OCI-LY3 (cell line): ENCODE data around the gene CTNND2.

Experiments
- EZH2phosphoT487 ChIP-seq: fragments of 200-600 bp; shearing (Covaris generic); IDR thresholded peaks from 2 replicates; pipeline ENCODE4 v1.6.1; 2018; ENCODE audit warnings: antibody characterized with exemption, mixed run types, low read depth
- TF ChIP-seq, protein P1 (sequence below): fragments of 200-600, 300-600 bp; sonication (generic); IDR thresholded peaks from 2 replicates; pipeline ENCODE4 v1.5.1; 2014; ENCODE audit warnings: antibody characterized with exemption, low read length, low read depth

DNA sequence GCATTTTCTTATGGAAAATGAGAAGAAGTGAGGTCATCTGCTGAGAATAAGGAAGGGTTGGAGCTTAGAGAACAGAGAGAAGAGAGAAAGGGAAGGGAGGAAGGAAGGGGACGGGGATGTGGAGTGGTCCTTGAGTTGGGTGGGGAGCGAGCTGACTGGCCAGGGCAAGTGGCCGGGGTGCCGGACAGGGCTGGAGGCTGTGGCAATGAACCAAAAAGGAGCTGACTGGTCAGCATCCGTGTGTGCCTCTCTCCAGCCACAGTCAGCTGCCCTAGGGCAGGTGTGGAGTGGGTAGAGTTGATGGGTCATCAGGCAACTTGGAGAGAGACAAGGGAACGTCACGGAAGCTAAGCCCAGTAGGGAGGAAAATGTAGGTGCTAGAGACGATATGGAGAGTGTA is 908.4 kb downstream of the CTNND2 start:
- TF ChIP-seq, protein P1, sequence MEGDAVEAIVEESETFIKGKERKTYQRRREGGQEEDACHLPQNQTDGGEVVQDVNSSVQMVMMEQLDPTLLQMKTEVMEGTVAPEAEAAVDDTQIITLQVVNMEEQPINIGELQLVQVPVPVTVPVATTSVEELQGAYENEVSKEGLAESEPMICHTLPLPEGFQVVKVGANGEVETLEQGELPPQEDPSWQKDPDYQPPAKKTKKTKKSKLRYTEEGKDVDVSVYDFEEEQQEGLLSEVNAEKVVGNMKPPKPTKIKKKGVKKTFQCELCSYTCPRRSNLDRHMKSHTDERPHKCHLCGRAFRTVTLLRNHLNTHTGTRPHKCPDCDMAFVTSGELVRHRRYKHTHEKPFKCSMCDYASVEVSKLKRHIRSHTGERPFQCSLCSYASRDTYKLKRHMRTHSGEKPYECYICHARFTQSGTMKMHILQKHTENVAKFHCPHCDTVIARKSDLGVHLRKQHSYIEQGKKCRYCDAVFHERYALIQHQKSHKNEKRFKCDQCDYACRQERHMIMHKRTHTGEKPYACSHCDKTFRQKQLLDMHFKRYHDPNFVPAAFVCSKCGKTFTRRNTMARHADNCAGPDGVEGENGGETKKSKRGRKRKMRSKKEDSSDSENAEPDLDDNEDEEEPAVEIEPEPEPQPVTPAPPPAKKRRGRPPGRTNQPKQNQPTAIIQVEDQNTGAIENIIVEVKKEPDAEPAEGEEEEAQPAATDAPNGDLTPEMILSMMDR = no peak
- no peak for TF ChIP-seq EZH2phosphoT487
